PFSK-1 (cell line): ENCODE results near the gene TMEM255A.

Source experiments
- POLR2AphosphoS5 ChIP-seq: IDR thresholded peaks from 2 replicates; pipeline ENCODE4 v1.6.1; 2012; ENCODE audit warnings: low read depth, mild to moderate bottlenecking, control low read depth, low read length, moderate library complexity
- REST ChIP-seq, 2 experiments: IDR thresholded peaks; 2 replicates each; pipeline versions ENCODE4 v1.6.1 to v1.8.0; 2011 to 2012; ENCODE audit warnings: low read depth in 2 of 2, low read length in 2 of 2, control low read depth in 1 of 2, inconsistent platforms in 1 of 2, mild to moderate bottlenecking in 1 of 2, moderate library complexity in 1 of 2; ENCODE audit not compliant: insufficient read depth in 1 of 2
- SIN3A ChIP-seq: IDR thresholded peaks from 2 replicates; pipeline ENCODE4 v1.6.1; 2012; ENCODE audit warnings: mild to moderate bottlenecking, low read length, moderate library complexity, borderline replicate concordance; ENCODE audit not compliant: insufficient read depth
- TAF1 ChIP-seq: IDR thresholded peaks from 2 replicates; pipeline ENCODE4 v1.6.1; 2012; ENCODE audit warnings: low read length, control low read depth, borderline replicate concordance; ENCODE audit not compliant: insufficient read depth

GRCh38 chrX:120282697-120283096, 28.6 kb downstream of the TMEM255A start:
- TF ChIP-seq REST (IDR thresholded peaks at IDR 0.05; ENCODE audit: insufficient read depth in 1 of 2, low read depth in 2 of 2, low read length in 2 of 2) = no peak
- TF ChIP-seq POLR2AphosphoS5 = no peak
- no peak for TF ChIP-seq TAF1
- no peak for TF ChIP-seq SIN3A
